NCI-H2081 (cell line): Measurements from ENCODE around the gene COLGALT1.
"Not testable (repeated sequence)": the region's sequence is repeated elsewhere in the genome, so short reads cannot be mapped to it uniquely, and the experiment has no call there.

Experiments used
- DNase-seq, 2 experiments: peaks; one replicate each; lab custom pipeline; 2025; lab: John Stamatoyannopoulos, UW

COLGALT1 gene

GRCh38 chr19:17562097-17562496 is 6.6 kb downstream of the COLGALT1 start:
- DNase-seq: no peak

GRCh38 chr19:17562561-17562960 is 7.1 kb downstream of the COLGALT1 start:
- no peak for DNase-seq

GRCh38 chr19:17564781-17565180 is 9.3 kb downstream of the COLGALT1 start:
- no peak for DNase-seq

DNA sequence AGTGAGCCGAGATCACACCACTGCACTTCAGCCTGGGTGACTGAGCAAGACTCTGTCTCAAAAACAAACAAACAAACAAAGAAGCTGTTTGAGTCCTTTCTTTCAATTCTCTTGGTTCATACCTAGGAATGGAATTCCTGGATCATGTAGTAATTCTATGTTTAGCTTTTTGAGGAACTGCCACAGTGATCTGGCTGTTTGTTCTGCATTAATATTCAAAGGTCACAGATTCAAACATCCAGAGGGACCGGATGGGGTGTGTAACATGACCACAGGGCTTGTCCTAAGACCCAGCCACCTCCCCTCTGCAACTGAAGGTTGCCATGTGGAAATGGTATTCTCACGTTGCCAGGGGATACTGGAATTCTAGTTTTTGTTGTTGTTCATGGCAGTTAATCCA is 10.2 kb downstream of the COLGALT1 start:
- DNase-seq: no peak

DNA sequence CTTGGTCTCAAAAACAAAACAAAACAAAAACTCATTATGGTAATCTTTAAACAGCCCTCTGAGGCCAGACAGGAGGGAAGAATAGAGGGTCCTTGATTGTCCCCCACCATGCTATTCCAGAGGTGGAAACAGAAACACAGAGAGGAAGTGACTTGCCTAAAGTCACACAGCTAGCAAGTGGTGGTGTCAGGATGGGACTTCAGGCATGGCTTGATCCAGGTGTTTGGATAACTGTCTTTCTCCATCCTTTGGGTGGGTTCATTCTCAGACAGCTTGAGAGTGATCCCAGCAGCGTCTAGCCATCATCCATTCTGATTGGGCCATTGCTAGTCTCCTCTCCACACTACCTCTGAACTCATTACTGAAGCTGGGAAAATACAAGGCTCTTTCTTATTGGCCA is 12.5 kb downstream of the COLGALT1 start:
- DNase-seq: no peak

DNA sequence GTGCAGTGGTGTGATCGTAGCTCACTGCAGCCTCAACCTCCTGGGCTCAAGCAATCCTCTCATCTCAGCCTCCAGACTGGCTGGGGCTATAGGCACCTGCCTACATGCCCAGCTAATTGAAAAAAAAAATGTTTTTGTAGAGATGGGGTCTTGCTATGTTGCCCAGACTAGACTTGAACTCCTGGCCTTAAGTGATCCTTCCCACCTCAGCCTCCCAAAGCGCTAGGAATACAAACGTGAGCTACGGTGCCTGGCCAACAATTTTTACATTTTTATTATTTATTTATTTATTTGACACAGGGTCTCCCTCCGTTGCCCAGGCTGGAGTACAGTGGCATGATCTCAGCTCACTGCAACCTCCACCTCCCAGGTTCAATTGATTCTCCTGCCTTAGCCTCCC is 14.8 kb downstream of the COLGALT1 start:
- not testable (repeated sequence) for DNase-seq

DNA sequence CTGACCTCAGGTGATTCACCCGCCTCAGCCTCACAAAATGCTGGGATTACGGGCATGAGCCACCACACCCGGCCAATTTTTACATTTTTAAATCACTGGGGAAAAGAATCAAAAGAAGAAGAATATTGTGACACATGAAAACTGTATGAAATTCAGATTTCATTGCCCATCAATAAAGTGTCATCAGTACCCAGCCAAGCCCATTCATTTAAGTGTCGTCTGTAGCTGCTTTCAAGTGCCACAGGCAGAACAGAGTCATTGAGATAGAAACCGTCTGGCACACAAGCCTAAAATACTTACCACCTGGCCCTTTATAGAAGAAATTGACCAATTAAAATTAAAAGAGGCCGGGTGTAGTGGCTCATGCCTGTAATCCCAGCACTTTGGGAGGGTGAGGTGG is 15.3 kb downstream of the COLGALT1 start:
- DNase-seq: no peak

- DNase-seq: no peak
These were observed 17.2 kb downstream of the COLGALT1 start for GRCh38 chr19:17572638-17573037.

DNA sequence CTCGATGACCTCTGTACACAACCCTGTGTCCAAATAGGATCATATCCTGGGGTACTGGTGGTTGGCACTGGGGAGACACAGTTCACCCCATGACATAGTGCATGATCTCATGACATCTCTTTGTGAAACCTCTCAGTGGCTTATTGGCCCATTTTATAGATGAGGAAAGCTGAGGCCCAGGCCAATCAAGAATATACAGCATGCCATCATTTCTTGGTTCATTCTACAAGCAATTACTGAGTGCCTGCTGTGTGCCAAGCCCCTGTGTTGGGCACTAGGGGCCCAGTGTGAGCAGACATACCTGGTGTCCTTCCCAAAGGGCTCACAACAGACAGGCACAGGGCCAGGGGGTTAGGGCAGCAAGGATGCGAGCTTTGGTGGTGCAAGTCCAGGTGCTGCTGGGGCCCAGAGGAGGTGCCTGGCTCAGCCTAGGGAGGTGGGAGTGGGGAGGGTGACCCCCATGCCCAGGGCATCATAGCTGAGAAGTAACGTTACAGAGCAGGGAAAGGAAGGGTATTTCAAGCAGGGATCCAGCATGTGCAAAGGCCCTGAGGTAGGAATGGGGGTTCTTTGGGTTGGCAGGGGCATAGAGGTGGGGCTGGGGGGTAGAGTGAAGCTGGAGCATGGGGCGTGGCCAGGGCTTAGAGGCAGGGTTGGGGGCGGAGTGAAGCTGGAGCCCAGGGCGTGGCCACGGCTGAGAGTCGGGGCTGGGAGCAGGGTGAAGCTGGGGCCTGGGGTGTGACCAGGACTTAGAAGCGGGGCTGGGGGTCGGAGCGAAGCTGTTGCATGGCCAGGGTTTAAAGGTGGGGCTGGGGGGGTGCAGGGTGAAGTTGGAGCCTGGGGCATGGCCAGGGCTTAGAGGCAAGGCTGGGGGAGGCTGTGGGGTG is 20.7 kb downstream of the COLGALT1 start:
- no peak for DNase-seq

DNA sequence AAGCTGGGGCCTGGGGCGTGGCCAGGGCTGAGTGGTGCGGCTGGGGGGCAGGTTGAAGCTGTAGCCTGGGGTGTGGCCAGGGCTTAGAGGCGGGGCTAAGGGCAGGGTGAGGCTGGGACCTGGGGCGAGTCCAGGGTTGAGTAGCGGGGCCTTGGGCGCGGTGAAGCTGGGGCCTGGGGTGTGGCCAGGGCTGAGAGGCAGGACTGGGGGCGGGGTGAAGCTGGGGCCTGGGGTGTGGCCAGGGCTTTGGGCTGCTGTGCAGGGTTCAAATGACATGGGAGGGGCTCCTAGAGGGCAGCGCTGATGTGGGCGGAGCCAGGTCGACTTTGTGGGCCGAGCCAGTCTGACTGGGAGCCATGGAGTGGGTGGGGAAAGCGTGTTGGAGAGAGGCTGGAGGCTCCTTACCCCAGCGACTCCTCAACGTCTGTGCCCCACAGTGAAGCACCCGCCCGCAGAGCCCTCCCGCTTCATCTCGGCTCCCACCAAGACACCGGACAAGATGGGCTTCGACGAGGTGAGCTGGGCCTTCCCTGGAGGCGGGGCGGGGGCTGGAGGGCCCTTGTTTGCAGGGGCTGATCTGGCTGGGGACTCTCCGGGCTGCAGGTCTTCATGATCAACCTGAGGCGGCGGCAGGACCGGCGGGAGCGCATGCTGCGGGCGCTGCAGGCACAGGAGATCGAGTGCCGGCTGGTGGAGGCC is 21.5 kb downstream of the COLGALT1 start:
- no peak for DNase-seq

DNA sequence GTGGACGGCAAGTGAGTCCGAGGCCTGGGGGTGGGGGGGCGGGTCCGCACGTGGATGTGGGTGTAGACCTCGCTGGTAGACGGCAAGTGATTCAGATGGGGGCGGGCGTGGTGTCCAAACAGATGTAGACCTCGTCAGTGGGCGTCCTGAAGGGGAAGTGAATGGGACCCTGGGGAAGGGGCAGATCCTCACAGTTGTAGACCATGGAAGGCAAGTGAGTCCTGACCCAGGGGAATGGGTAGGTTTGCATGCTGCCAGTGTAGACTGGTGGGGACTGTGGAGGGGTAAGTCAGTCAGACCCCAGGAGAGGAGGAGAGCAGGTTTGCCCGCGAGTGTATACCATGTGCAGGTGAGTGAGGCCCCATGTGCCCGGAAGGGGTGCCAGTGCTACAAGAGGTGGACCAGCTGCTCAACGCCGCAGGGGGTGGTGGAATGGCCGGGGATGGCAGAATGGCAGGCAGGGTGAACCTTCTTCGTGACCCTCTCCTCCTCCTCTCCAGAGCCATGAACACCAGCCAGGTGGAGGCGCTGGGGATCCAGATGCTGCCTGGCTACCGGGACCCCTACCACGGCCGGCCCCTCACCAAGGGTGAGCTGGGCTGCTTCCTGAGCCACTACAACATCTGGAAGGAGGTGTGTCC is 22.1 kb downstream of the COLGALT1 start:
- no peak for DNase-seq

DNA sequence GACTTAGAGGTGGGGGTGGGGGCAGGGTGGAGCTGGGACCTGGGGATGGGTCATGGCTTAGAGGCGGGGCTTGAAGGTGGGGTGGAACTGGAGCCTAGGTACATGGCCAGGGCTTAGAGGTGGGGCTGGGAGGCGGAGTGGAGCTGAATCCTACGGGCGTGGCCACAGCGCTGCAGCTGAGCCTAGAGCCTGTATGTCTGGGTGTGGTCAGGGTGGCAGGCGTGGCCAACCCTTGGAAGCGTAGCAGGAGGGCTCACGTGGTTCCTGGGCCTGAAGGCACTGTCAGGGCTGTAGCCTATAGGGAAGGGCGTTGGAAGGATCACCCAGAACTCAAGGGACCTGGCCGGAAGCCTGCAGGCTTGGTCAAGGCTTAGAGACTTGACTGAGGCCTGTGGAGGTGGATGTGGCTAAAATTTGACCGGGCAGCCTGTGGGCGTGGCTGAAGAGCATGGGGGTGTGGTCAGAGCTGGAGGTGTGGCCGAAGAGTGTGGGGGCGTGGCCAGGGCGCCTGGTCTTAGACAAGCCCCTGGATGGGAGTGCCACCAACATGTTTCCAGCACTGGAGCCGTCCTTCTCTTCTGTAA is 24.3 kb downstream of the COLGALT1 start:
- no peak for DNase-seq

- no peak for DNase-seq
These were observed 25.2 kb downstream of the COLGALT1 start for GRCh38 chr19:17580470-17581144.

- no peak for DNase-seq
These were observed 25.9 kb downstream of the COLGALT1 start for GRCh38 chr19:17581211-17581874.

- DNase-seq: no peak
These were observed 27.2 kb downstream of the COLGALT1 start for GRCh38 chr19:17582613-17583012.

DNA sequence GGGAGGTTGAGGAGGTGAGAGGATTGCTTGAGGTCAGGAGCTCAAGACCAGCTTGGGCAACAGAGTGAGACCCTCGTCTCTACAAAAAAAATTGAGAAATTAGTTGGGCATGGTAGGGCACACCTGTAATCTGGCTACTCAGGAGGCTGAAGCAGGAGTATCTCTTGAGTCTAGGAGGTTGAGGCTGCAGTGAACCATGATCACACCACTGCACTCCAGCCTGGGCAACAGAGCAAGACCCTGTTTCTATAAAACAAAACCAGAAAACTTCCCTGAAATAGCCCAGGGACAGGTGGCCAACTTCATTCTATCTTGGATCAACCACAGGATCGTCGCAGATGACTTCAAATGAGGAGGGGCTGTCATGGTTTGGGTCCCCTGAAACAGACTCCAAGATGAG is 28.7 kb downstream of the COLGALT1 start:
- no peak for DNase-seq

DNA sequence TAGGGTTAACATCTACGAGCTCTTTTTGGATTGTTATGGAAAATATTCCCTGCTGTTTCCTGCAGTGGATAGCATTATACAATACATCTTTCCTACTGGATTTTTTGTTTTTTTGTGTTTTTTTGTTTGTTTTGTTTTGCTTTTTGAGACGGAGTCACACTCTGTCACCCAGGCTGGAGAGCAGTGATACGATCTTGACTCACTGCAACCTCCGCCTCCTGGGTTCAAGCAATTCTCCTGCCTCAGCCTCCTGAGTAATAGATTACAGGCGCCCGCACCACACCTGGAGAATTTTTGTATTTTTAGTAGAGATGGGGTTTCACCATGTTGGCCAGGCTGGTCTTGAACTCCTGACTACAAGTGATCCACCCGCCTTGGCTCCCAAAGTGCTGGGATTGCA is 29.9 kb downstream of the COLGALT1 start:
- not testable (repeated sequence) for DNase-seq

- DNase-seq: no peak
These were observed 35.4 kb downstream of the COLGALT1 start for GRCh38 chr19:17590866-17591265.

DNA sequence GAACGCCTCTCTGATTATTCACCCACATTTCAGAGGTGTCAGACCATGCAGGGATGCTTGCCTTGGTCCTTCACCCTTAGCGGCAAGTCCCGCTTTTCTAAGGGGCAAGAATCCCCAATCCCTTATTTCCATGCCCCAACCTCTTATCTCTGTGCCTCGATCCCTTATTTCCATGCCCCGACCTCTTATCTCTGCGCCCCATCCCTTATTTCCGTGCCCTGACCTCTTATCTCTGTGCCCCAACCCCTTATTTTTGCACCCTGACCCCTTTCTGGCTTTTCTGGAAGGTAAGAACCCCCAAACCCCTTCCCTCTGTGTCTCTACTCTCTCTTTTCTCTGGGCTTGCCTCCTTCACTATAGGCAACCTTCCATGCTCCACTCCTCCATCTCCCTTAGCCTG is 38.8 kb downstream of the COLGALT1 start:
- DNase-seq: not testable (repeated sequence)

GRCh38 chr19:17598063-17598462 is 42.6 kb downstream of the COLGALT1 start:
- DNase-seq: not testable (repeated sequence)

GRCh38 chr19:17598953-17599352 is 43.5 kb downstream of the COLGALT1 start:
- DNase-seq: no peak
